NCI-H2081 treated with DMSO at 0.1 percent for 48 hours (cell line): ENCODE data around the gene NT5E.
"Not testable (repeated sequence)": the region's sequence is repeated elsewhere in the genome, so short reads cannot be mapped to it uniquely, and the experiment has no call there.

Source experiments
- DNase-seq: peaks from one replicate; lab custom pipeline; 2025; lab: John Stamatoyannopoulos, UW

NT5E gene

DNA sequence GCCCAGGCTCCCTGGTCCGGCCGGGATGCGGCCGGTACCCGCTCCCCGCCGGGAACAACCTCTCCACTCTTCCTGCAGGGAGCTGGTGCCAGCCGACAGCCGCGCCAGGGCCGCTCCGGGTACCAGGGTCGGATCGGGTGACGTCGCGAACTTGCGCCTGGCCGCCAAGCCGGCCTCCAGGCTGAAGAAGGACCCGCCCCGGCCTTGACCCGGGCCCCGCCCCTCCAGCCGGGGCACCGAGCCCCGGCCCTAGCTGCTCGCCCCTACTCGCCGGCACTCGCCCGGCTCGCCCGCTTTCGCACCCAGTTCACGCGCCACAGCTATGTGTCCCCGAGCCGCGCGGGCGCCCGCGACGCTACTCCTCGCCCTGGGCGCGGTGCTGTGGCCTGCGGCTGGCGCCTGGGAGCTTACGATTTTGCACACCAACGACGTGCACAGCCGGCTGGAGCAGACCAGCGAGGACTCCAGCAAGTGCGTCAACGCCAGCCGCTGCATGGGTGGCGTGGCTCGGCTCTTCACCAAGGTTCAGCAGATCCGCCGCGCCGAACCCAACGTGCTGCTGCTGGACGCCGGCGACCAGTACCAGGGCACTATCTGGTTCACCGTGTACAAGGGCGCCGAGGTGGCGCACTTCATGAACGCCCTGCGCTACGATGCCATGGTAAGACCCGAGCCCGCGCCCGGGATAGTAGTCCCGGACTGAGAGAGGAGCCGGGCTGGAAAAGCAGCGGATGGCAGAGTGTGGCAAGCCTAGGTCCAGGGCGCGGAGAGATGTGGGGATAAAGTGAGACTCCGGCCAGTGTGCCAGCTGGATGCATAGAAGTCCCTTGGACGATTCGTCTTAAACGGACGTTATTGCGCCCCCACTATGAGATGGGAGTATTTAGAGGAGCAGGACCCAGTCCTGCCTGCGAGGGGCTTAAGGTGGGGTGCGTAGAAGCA, at the start of gene NT5E:
Gene NT5E, plus strand, starts transcription at position 266 of the 942 bp plus-strand sequence. Its CDS starts 57 bp downstream, at position 323.
- DNase-seq: no peak

- no peak for DNase-seq
Observed at GRCh38 chr6:85400331-85400730, 49.6 kb upstream of the NT5E start.

- DNase-seq: no peak
Observed at GRCh38 chr6:85401186-85402021, 48.5 kb upstream of the NT5E start.

DNA sequence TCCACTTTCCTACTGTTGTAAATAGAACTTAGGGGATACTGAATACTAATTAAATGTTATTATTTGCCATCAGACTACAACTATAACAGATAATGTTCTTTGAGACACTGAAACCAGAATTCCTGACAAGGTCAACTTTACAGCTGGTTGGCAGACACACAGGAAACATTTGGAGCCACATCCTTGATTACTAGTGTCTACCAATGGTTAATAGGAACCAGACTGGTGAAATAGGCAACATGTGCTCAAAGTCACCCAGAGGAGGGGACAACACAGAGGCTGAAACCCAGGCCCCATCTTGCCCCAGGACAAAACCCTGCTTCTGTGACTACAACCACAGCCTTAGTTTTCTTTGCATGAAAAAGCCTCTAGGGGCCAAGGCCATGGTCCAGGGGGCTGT, 47.8 kb upstream of the NT5E start:
- no peak for DNase-seq

DNA sequence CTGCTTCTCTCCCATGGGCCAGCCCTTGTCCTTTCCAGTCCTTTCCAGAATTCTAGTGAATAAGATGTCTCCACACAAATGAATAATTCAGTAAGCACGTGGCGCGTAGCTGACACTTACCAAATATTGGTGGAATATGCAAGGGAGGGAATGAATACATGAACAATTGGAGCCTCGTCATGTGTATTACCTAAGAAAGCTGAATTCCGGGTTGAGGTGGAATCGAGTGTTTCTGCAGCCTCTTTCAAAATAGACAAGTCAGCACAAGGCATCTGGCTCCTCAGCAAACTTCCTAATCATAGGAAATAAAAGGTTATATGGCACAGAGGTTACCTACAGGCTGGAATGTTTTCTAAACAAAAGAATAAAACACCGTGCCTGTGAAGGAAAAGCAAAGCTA, 47.0 kb upstream of the NT5E start:
- DNase-seq: no peak

- DNase-seq: no peak
Observed at GRCh38 chr6:85403331-85404015, 46.4 kb upstream of the NT5E start.

GRCh38 chr6:85404016-85404563, 45.8 kb upstream of the NT5E start:
- DNase-seq: not testable (repeated sequence)

DNA sequence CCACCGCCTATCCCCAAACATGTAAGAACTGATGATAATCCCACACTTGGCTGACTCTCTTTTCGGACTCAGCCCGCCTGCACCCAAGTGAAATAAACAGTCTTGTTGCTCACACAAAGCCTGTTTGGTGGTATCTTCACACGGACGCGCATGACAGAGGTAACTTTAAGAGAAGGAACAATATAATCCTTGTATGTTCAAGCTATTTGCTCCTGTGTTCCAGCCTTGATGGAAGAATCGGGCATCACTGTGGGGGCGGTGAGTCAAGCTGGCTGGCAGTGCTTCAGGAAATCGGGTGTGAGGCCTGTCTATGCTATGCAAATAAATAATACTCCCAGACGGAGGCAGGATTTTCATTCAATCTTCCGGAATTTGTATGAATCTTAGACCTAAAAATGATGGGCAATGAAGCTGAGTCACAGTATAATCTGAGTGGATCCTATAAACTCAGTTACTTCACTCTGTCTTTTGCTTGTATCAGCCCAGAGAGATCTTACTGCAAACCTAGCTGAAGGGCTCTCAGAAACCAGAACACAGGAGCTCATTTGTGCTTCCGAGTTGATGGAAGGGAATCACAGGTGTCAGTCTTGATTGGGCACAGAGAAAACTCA, 45.2 kb upstream of the NT5E start:
- no peak for DNase-seq

GRCh38 chr6:85405175-85405852, 44.6 kb upstream of the NT5E start:
- DNase-seq: no peak

- no peak for DNase-seq
Observed at GRCh38 chr6:85405853-85406198, 44.1 kb upstream of the NT5E start.

DNA sequence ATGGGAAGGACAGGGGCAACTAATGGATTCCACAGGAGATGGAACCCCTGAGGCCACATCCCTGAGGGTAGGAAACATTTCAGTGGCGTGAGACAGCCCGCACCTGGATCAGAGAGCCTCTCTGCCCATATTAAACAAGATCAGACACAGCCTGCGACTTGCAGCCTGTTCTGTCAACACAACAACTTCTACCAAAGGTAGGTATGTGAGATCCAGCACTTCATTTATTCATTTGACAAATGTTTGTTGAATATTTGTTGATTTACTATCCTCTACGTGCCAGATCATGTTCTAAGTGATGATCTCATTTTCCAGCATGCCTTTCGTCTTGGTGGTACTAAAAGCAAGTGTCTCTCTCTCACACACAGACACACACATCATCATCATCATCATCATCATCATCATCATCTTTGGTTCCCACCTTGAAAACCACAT, 43.2 kb upstream of the NT5E start:
- no peak for DNase-seq

- no peak for DNase-seq
Observed at GRCh38 chr6:85408039-85408438, 41.8 kb upstream of the NT5E start.

DNA sequence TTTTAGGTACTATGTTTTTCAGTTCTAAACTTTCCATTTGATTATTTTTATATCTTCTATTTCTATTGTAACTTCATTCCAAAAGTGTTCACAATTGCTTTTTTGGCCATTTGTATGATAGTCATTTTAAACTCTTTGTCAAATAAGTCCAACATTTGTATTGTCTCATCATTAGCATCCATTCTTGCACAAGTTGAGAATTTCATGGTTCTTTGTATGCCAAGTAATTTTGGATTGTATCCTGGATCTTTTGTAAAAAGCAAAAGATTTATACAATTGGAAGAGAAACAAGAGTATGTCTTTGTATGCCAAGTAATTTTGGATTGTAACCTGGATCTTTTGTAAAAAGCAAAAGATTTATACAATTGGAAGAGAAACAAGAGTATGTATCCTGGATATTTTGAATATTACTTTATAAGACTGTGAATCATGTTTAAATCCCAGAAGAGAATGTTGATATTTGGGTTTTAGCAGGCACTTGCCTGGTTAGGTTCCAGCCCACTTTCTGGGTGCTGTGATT, 36.9 kb upstream of the NT5E start:
- DNase-seq: no peak

DNA sequence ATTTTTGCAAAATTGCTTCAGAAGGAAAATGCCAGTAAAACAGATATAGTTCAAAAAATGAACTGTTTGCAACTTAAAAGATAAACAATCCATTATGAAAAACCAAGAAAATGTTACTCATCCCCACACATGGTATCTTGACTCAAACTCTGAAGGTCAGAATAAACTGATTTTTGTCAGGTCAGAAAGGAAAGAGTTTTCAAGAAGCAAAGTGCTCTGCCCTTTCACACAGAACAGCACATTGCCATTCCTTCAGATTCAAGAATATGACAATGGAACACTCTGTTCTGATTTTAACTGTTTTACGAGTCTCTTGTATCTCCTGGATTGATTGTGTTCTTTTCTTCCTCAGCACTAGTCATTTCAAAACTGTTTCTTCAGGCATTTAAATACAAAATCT, 33.8 kb upstream of the NT5E start:
- no peak for DNase-seq

- no peak for DNase-seq
Observed at GRCh38 chr6:85416766-85417165, 33.1 kb upstream of the NT5E start.

DNA sequence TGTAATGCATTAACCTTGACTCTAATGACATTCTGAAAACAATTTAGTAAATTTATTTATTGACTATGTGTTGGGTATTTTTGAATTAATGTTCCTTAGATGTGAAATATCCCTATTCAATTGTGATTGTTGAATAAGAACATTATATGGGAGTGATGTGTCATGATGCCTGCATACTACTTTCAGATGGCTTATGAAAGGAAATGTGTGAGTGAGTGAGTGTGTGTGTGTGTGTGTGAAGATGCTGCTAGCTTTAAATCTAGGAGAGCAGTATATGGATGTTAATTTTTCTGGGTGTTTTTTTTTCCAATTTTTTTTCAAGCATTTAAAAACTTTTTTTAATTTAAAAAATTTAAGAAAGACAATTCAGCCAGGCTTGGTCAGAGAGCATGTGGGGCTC, 32.5 kb upstream of the NT5E start:
- DNase-seq: no peak

DNA sequence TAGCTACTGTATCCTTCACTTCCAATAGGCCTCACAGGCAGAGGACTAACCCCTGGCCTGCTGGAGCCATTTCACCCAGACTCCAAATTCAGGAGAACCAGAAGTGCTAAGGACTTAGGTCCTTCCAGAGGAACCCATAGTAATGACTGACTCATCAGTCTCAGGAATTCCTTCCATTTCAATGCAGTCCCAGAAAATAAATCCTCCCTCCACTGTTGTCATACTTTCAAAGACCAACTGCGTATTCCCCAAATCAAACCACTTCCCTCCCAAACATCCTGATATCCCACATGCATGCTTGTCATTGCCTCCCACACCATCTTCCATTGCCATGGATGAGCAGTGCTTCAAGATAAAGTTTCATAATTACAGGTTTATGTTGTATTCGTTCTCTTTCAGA, 31.8 kb upstream of the NT5E start:
- DNase-seq: no peak

DNA sequence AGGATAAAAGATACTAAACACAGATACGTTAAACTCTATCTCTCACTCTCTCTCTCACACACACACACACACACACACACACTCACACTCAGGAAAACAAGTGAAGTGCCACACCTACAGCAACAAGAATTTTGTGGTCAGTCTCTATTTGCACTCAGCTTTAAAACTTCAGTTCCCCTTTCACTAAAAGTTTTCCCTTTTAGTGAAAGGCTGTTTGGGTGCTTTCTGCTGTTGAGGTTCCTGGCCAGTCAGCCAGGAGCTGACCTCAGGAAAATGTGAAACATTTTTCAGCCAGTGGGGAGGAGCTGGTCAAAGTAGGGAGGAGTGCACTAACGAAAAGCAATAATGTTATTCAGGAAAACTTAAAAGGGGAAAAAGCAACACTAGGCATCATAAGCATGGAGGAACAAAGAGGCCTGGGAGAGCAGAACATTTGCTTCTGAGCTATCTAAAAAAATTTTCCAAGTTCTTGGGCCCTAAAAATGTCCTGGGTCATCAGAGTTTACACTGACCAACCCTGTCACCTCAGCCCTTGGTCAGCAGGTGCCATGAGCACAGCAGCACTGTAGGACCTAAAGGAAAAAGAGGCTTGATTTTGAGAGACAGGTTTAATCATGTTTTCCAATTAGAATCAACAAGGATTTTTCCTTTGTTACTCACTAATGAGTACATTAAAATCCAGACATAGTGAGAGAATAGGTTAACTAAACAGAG, 30.7 kb upstream of the NT5E start:
- DNase-seq: no peak

DNA sequence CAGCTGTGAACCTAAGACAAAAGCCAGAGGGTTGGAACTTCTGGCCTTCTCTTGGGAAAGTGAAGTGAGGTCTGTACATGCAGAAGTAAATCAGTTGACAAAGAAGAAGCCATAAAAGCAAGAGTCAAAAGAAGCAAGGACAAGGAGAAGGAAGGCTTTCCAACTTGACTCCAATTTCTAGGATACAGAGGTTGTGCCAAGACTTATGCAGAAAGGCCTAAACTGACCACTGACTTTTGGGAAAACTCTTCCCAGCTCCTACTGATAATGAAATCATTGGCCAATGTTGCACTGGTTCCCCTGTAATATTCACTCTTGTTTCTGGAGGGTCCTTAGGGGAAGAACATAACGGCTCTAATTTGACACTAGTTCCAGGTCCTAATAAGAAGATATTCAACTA, 29.3 kb upstream of the NT5E start:
- DNase-seq: no peak

GRCh38 chr6:85421181-85421580, 28.7 kb upstream of the NT5E start:
- DNase-seq: no peak
